Suprapubic skin (tissue), 4 donors: ENCODE results near the gene SCP2. TPM values are rescaled to one million over a fixed set of nuclear protein-coding genes. Genes with fewer than 3 reads are reported as not detected.

Source experiments
- DNase-seq, 2 donors: peaks; one replicate each; pipeline ENCODE4 v3.0.0-alpha.2; 2019; ENCODE audit warnings: low spot score in 2 of 2
- H3K27ac ChIP-seq: fragments of 200-600 bp; sonication (generic); one replicate; pipeline ENCODE4 v1.5.1; 2019
- H3K27me3 ChIP-seq: fragments of 200-600 bp; sonication (generic); one replicate; pipeline ENCODE4 v1.5.1; 2019
- H3K36me3 ChIP-seq: fragments of 200-600 bp; sonication (generic); one replicate; pipeline ENCODE4 v1.5.1; 2019
- H3K4me1 ChIP-seq: fragments of 200-600 bp; sonication (generic); one replicate; pipeline ENCODE4 v1.5.1; 2019
- H3K4me3 ChIP-seq: fragments of 200-600 bp; sonication (generic); one replicate; pipeline ENCODE4 v1.5.1; 2019; ENCODE audit warnings: mild to moderate bottlenecking
- H3K9me3 ChIP-seq: fragments of 200-600 bp; sonication (generic); one replicate; pipeline ENCODE4 v1.5.1; 2019
- CTCF ChIP-seq, 2 donors: fragments of 200-600 bp in 1 of 2; fragments of 450-650 bp in 1 of 2; sonication (generic) in 1 of 2; IDR thresholded peaks; one replicate each; pipeline ENCODE4 v1.5.1; 2016 to 2019; ENCODE audit warnings: antibody characterized with exemption in 2 of 2, mild to moderate bottlenecking in 1 of 2, moderate library complexity in 1 of 2
- EP300 ChIP-seq: sonication (generic); formaldehyde crosslinking; IDR thresholded peaks from one replicate; pipeline ENCODE4 v1.6.1; 2017; ENCODE audit warnings: antibody characterized with exemption
- POLR2A ChIP-seq, 2 donors: fragments of 450-650 bp; IDR thresholded peaks; one replicate each; pipeline ENCODE4 v1.6.1; 2017; ENCODE audit warnings: antibody characterized with exemption in 2 of 2, mild to moderate bottlenecking in 2 of 2, moderate library complexity in 2 of 2
- POLR2AphosphoS5 ChIP-seq, 3 donors: sonication (generic); formaldehyde crosslinking; IDR thresholded peaks; one replicate each; pipeline ENCODE4 v1.6.1; 2017; ENCODE audit warnings: antibody characterized with exemption in 3 of 3
- WGBS: methylation state at CpG from one replicate; pipeline ENCODE4 v1.1.5; 2018; 5-methylcytosine and 5-hydroxymethylcytosine counted together
- total RNA-seq, 4 donors: library from RNA; depleted of rRNA; stranded (reverse); fragments of >200 nt; gene quantifications; one replicate each; pipeline ENCODE4 v1.1.0, GENCODE V29; 2016

SCP2 gene
- total RNA-seq, 4 donors from 2014 or later: 64.5 to 122 (median 113) TPM

- Histone ChIP-seq H3K36me3 (peaks cover 7% of the 10 kb centered on the region), H3K27me3 (no peaks in the 10 kb centered on the region), H3K9me3 (no peaks in the 10 kb centered on the region), H3K4me3 (no peak overlapping the region), H3K4me1 (no peaks in the 10 kb centered on the region), H3K27ac (no peak overlapping the region)
- TF ChIP-seq CTCF (IDR thresholded peaks at IDR 0.05) (no peak), POLR2AphosphoS5 (IDR thresholded peaks at IDR 0.05) (no peak), POLR2A (IDR thresholded peaks at IDR 0.05) (no peak), EP300 (no peak)
- no peak for DNase-seq
Measured at GRCh38 chr1:53024117-53024516, 97.0 kb downstream of the SCP2 start.

- H3K9me3 ChIP-seq: no peaks in the 10 kb centered on the region
- DNase-seq: no peak
- TF ChIP-seq CTCF (IDR thresholded peaks at IDR 0.05) (no peak), EP300 (no peak), POLR2A (IDR thresholded peaks at IDR 0.05) (no peak)
- WGBS: 63% methylated on average over 2 of the region's 2 CpGs
- no peaks in the 10 kb centered on the region for H3K4me1 ChIP-seq
- peaks cover 16% of the 10 kb centered on the region for H3K36me3 ChIP-seq
- no peaks in the 10 kb centered on the region for H3K27me3 ChIP-seq
- no peak overlapping the region for H3K27ac ChIP-seq
- no peak overlapping the region for H3K4me3 ChIP-seq
Measured at GRCh38 chr1:53025034-53025768, 98.1 kb downstream of the SCP2 start.

GRCh38 chr1:53025769-53026112, 98.7 kb downstream of the SCP2 start:
- Histone ChIP-seq H3K27me3 (no peaks in the 10 kb centered on the region), H3K27ac (no peak overlapping the region), H3K4me3 (no peak overlapping the region), H3K36me3 (peaks cover 16% of the 10 kb centered on the region), H3K9me3 (no peaks in the 10 kb centered on the region), H3K4me1 (no peaks in the 10 kb centered on the region)
- DNase-seq: no peak
- TF ChIP-seq EP300 (no peak), POLR2A (IDR thresholded peaks at IDR 0.05) (no peak), CTCF (IDR thresholded peaks at IDR 0.05) (no peak), POLR2AphosphoS5 (IDR thresholded peaks at IDR 0.05) (no peak)
- WGBS: 68% methylated on average over 2 of the region's 2 CpGs

- H3K4me3 ChIP-seq: no peak overlapping the region
- 44% methylated on average over 2 of the region's 2 CpGs for WGBS
- no peaks in the 10 kb centered on the region for H3K9me3 ChIP-seq
- H3K4me1 ChIP-seq: no peaks in the 10 kb centered on the region
- no peak for TF ChIP-seq POLR2AphosphoS5 (IDR thresholded peaks at IDR 0.05)
- no peak for DNase-seq
- H3K36me3 ChIP-seq: peaks cover 16% of the 10 kb centered on the region
- no peak overlapping the region for H3K27ac ChIP-seq
- no peaks in the 10 kb centered on the region for H3K27me3 ChIP-seq
Measured at GRCh38 chr1:53026254-53026653, 99.2 kb downstream of the SCP2 start.

- Histone ChIP-seq H3K27ac (no peak overlapping the region), H3K27me3 (no peaks in the 10 kb centered on the region), H3K9me3 (no peaks in the 10 kb centered on the region), H3K36me3 (peaks cover 20% of the 10 kb centered on the region), H3K4me3 (no peak overlapping the region), H3K4me1 (no peaks in the 10 kb centered on the region)
- TF ChIP-seq EP300: no peak
- TF ChIP-seq POLR2AphosphoS5 (IDR thresholded peaks at IDR 0.05): no peak
- TF ChIP-seq CTCF (IDR thresholded peaks at IDR 0.05): no peak
- TF ChIP-seq POLR2A (IDR thresholded peaks at IDR 0.05): no peak
- 55% methylated on average over 1 of the region's 1 CpG for WGBS
- no peak for DNase-seq
Measured at GRCh38 chr1:53031732-53032131, 104.7 kb downstream of the SCP2 start.

- H3K27me3 ChIP-seq: no peaks in the 10 kb centered on the region
- no peak for TF ChIP-seq POLR2AphosphoS5 (IDR thresholded peaks at IDR 0.05)
- no peak for TF ChIP-seq CTCF (IDR thresholded peaks at IDR 0.05)
- TF ChIP-seq POLR2A (IDR thresholded peaks at IDR 0.05): no peak
- no peak for TF ChIP-seq EP300
- 89% methylated on average over 4 of the region's 4 CpGs for WGBS
- no peak overlapping the region for H3K4me3 ChIP-seq
- no peaks in the 10 kb centered on the region for H3K9me3 ChIP-seq
- no peaks in the 10 kb centered on the region for H3K4me1 ChIP-seq
- DNase-seq: no peak
- H3K36me3 ChIP-seq: peaks cover 32% of the 10 kb centered on the region
- no peak overlapping the region for H3K27ac ChIP-seq
Measured at GRCh38 chr1:53037159-53037558, 110.1 kb downstream of the SCP2 start.
